ENCODE measurements around the gene SDR42E2. TPM values are rescaled to one million over a fixed set of nuclear protein-coding genes. Genes with fewer than 3 reads are reported as not detected.

SDR42E2 gene
- total RNA-seq, 1 donor from 2014 or later = not detected

DNA sequence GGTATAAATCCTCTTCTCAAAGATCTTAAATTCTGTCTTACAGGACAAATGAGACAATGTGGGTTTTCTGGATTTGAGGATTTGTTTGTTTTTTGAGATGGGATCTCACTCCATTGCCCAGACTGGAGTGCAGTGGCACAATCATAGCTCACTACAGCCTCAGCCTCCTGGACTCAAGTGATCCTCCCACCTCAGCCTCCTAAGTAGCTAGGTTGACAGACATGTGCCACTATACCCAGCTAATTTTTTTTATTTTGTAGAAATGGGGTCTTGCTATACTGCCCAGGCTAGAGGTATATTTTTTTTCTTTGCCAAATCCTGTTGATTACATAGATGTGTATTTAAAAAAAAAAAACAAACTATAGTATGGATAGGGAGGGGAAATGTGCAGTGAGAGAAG is 31.8 kb upstream of the SDR42E2 start:
- Mint-ChIP-seq H3K27me3 (peaks cover 13% of the 10 kb centered on the region), H3K36me3 (ENCODE audit: insufficient read depth) (no peaks in the 10 kb centered on the region), H3K4me1 (ENCODE audit: low read depth) (no peaks in the 10 kb centered on the region), H3K27ac (no peak overlapping the region), H3K4me3 (ENCODE audit: low read depth) (no peak overlapping the region), H3K9me3 (ENCODE audit: low read depth) (no peaks in the 10 kb centered on the region)
- no peak for DNase-seq (ENCODE audit: low spot score, unreplicated experiment)
- TF ChIP-seq, protein P1, sequence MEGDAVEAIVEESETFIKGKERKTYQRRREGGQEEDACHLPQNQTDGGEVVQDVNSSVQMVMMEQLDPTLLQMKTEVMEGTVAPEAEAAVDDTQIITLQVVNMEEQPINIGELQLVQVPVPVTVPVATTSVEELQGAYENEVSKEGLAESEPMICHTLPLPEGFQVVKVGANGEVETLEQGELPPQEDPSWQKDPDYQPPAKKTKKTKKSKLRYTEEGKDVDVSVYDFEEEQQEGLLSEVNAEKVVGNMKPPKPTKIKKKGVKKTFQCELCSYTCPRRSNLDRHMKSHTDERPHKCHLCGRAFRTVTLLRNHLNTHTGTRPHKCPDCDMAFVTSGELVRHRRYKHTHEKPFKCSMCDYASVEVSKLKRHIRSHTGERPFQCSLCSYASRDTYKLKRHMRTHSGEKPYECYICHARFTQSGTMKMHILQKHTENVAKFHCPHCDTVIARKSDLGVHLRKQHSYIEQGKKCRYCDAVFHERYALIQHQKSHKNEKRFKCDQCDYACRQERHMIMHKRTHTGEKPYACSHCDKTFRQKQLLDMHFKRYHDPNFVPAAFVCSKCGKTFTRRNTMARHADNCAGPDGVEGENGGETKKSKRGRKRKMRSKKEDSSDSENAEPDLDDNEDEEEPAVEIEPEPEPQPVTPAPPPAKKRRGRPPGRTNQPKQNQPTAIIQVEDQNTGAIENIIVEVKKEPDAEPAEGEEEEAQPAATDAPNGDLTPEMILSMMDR (IDR thresholded peaks at IDR 0.05; ENCODE audit: unreplicated experiment) = no peak

DNA sequence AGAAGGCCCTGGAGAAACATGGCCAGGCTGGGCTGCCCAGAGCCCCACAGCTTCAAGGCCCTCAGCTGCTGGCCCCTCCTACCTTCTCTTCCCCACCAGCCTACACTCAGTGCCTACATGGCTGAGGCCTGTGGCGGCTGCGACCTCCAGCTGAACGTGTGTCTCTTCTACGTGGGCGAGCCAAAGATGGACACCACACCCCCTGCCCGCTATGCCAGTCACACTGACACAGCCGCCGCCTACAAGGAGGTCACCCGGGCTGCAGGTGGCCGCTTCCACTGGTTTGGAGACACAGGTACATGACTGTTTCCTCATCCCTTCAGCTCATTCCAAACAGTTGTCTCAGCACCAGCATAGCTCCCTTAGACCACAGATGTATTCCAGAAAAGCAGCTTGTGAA is 29.5 kb upstream of the SDR42E2 start:
- Mint-ChIP-seq H3K27me3 (peaks cover 19% of the 10 kb centered on the region), H3K36me3 (ENCODE audit: insufficient read depth) (no peaks in the 10 kb centered on the region), H3K4me3 (ENCODE audit: low read depth) (no peak overlapping the region), H3K9me3 (ENCODE audit: low read depth) (no peaks in the 10 kb centered on the region), H3K4me1 (ENCODE audit: low read depth) (no peaks in the 10 kb centered on the region), H3K27ac (no peak overlapping the region)
- TF ChIP-seq, protein P1 (IDR thresholded peaks at IDR 0.05; ENCODE audit: unreplicated experiment) = no peak
- DNase-seq (ENCODE audit: low spot score, unreplicated experiment) = no peak

DNA sequence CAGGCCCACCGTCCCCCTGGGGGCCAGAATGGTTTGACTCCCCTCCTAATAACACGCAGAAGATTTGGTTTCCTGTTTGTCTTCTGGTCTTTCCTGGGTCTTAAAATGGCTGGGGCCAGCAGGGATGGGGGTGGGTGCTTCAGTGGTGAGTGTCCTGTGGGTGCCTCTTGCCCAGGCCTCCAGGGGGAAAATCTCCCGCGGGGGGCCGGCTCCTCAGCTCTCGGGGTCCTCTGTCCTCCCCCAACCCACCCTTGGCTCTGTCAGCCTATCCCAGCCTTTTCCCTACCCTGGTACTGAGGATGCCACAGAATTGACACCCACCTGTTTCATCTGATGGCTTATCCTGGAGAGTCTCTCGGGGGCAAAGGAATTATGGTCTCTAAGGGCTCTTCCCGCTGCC is 23.8 kb upstream of the SDR42E2 start:
- Mint-ChIP-seq H3K27ac (no peak overlapping the region), H3K4me3 (ENCODE audit: low read depth) (no peak overlapping the region), H3K4me1 (ENCODE audit: low read depth) (peaks cover 1% of the 10 kb centered on the region), H3K36me3 (ENCODE audit: insufficient read depth) (no peaks in the 10 kb centered on the region), H3K27me3 (peaks cover 15% of the 10 kb centered on the region), H3K9me3 (ENCODE audit: low read depth) (no peaks in the 10 kb centered on the region)
- TF ChIP-seq, protein P1 (IDR thresholded peaks at IDR 0.05; ENCODE audit: unreplicated experiment) = no peak
- no peak for DNase-seq (ENCODE audit: low spot score, unreplicated experiment)

DNA sequence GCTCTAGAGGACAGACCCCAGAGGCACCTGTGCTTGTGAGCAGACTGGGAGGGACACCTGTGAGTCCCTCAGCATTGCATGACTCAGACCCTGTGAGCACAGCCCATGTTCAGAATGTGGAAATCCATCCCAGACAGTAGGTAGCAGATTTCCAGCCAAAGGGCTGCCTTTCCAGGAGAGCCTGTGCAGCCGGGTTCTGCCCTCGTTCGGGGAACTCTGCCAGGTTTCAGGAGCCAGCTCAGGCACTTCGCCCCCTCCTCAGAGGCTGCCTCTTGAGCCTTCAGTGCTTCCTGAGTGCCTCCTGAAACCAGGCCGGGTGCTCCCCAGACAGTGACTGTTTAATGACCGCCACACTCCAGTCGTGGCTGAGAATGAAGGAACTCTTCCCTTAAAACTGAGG is 23.3 kb upstream of the SDR42E2 start:
- peaks cover 1% of the 10 kb centered on the region for H3K4me1 Mint-ChIP-seq (ENCODE audit: low read depth)
- no peak for DNase-seq (ENCODE audit: low spot score, unreplicated experiment)
- H3K9me3 Mint-ChIP-seq (ENCODE audit: low read depth) = no peaks in the 10 kb centered on the region
- no peak overlapping the region for H3K27ac Mint-ChIP-seq
- no peak overlapping the region for H3K4me3 Mint-ChIP-seq (ENCODE audit: low read depth)
- H3K27me3 Mint-ChIP-seq = peaks cover 15% of the 10 kb centered on the region
- no peaks in the 10 kb centered on the region for H3K36me3 Mint-ChIP-seq (ENCODE audit: insufficient read depth)
- TF ChIP-seq, protein P1 (IDR thresholded peaks at IDR 0.05; ENCODE audit: unreplicated experiment) = no peak

DNA sequence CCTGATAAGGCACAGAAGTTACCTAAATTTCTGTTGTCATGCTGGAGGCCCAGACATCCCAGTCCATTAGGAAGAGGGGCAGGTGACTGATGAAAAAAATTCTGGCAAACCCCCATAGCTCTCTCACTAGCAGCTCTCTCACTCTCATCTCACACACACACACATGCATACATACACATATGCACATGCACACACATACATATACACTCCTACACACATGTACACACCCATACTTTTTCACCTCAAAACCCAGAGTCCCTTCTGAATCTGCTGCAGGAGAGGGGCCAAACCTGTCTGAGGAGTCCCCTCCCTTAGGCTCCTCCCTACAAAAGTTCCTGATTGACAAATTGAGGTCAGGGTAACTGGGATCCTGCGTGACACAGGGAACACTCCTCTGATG is 22.6 kb upstream of the SDR42E2 start:
- TF ChIP-seq, protein P1 (IDR thresholded peaks at IDR 0.05; ENCODE audit: unreplicated experiment) = no peak
- H3K27me3 Mint-ChIP-seq = peaks cover 19% of the 10 kb centered on the region
- no peaks in the 10 kb centered on the region for H3K9me3 Mint-ChIP-seq (ENCODE audit: low read depth)
- peaks cover 1% of the 10 kb centered on the region for H3K4me1 Mint-ChIP-seq (ENCODE audit: low read depth)
- DNase-seq (ENCODE audit: low spot score, unreplicated experiment) = no peak
- H3K36me3 Mint-ChIP-seq (ENCODE audit: insufficient read depth) = no peaks in the 10 kb centered on the region
- no peak overlapping the region for H3K27ac Mint-ChIP-seq
- no peak overlapping the region for H3K4me3 Mint-ChIP-seq (ENCODE audit: low read depth)

Data from progenitor cell of endocrine pancreas (in vitro differentiated cells).